Testis (tissue), 2 donors: ENCODE measurements around the gene G0S2.

Experiments used
- CTCF ChIP-seq, 3 experiments: fragments of 450-650 bp in 2 of 3; fragments of 200-600 bp in 1 of 3; sonication (generic) in 1 of 3; IDR thresholded peaks; one replicate each; pipeline ENCODE4 v1.5.1; 2016 to 2019; ENCODE audit warnings: antibody characterized with exemption in 3 of 3, mild to moderate bottlenecking in 2 of 3, moderate library complexity in 1 of 3
- POLR2A ChIP-seq: fragments of 450-650 bp; IDR thresholded peaks from one replicate; pipeline ENCODE4 v1.6.1; 2017; ENCODE audit warnings: antibody characterized with exemption, mild to moderate bottlenecking, moderate library complexity

DNA sequence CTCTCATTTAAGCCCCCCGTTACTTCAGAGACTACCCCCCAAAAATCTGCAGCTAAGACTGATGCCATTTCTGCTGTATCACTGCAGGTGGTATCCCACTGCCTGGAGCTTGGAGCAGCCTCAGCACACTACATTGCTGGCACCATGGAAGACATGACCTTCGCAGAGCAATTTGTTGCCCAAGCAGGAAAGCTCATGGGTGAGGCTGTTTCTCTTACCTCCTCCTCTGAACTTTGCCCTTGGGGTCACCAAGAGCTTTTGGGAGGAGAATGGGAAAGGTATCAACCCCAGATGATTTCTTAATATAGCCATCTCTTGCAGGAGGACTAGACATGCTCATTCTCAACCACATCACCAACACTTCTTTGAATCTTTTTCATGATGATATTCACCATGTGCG is 31.4 kb downstream of the G0S2 start:
- TF ChIP-seq CTCF (IDR thresholded peaks at IDR 0.05) (no peak), POLR2A (no peak)
